Measurements from ENCODE around the gene PRKAG2.

The PRKAG2 gene

GRCh38 chr7:151773797-151774196, 103.1 kb downstream of the PRKAG2 start:
- H3K27me3 ChIP-seq (ENCODE audit: insufficient read depth, low read length), result peaks cover 12% of the 10 kb centered on the region
- H3K36me3 ChIP-seq (ENCODE audit: insufficient read depth, low read length), result no peaks in the 10 kb centered on the region
- no peak overlapping the region for H3K4me3 ChIP-seq (ENCODE audit: low read length)
- no peaks in the 10 kb centered on the region for H3K4me1 ChIP-seq (ENCODE audit: insufficient read depth, low read length)
- H3K9me3 ChIP-seq (ENCODE audit: low read length), result peaks cover 5% of the 10 kb centered on the region
- H2AFZ ChIP-seq (ENCODE audit: low read depth, low read length), result no peak overlapping the region

- peaks cover 13% of the 10 kb centered on the region for H3K27me3 ChIP-seq (ENCODE audit: insufficient read depth, low read length)
These were observed 106.7 kb downstream of the PRKAG2 start for GRCh38 chr7:151770232-151770631.

GRCh38 chr7:151769188-151769821, 107.6 kb downstream of the PRKAG2 start:
- no peaks in the 10 kb centered on the region for H3K4me1 ChIP-seq (ENCODE audit: insufficient read depth, low read length)
- no peaks in the 10 kb centered on the region for H3K9me3 ChIP-seq (ENCODE audit: low read length)
- H2AFZ ChIP-seq (ENCODE audit: low read depth, low read length), result no peak overlapping the region
- peaks cover 9% of the 10 kb centered on the region for H3K27me3 ChIP-seq (ENCODE audit: insufficient read depth, low read length)
- no peak overlapping the region for H3K4me3 ChIP-seq (ENCODE audit: low read length)
- H3K36me3 ChIP-seq (ENCODE audit: insufficient read depth, low read length), result no peaks in the 10 kb centered on the region

More at GRCh38 chr7:151770232-151770631, 106.7 kb downstream of the PRKAG2 start:
- Histone ChIP-seq H3K9me3 (ENCODE audit: low read length) (no peaks in the 10 kb centered on the region), H3K4me3 (ENCODE audit: low read length) (no peak overlapping the region), H3K36me3 (ENCODE audit: insufficient read depth, low read length) (no peaks in the 10 kb centered on the region), H3K4me1 (ENCODE audit: insufficient read depth, low read length) (no peaks in the 10 kb centered on the region), H2AFZ (ENCODE audit: low read depth, low read length) (no peak overlapping the region)

GRCh38 chr7:151768805-151769187, 108.1 kb downstream of the PRKAG2 start:
- no peak overlapping the region for H3K4me3 ChIP-seq (ENCODE audit: low read length)
- no peaks in the 10 kb centered on the region for H3K4me1 ChIP-seq (ENCODE audit: insufficient read depth, low read length)
- no peak overlapping the region for H2AFZ ChIP-seq (ENCODE audit: low read depth, low read length)
- no peaks in the 10 kb centered on the region for H3K9me3 ChIP-seq (ENCODE audit: low read length)
- H3K27me3 ChIP-seq (ENCODE audit: insufficient read depth, low read length), result peaks cover 13% of the 10 kb centered on the region
- H3K36me3 ChIP-seq (ENCODE audit: insufficient read depth, low read length), result no peaks in the 10 kb centered on the region

- Histone ChIP-seq H3K4me3 (ENCODE audit: low read length) (no peak overlapping the region), H3K36me3 (ENCODE audit: insufficient read depth, low read length) (no peaks in the 10 kb centered on the region), H3K4me1 (ENCODE audit: insufficient read depth, low read length) (no peaks in the 10 kb centered on the region), H3K9me3 (ENCODE audit: low read length) (no peaks in the 10 kb centered on the region), H2AFZ (ENCODE audit: low read depth, low read length) (no peak overlapping the region), H3K27me3 (ENCODE audit: insufficient read depth, low read length) (peaks cover 22% of the 10 kb centered on the region)
These were observed 109.4 kb downstream of the PRKAG2 start for GRCh38 chr7:151767557-151767956.

GRCh38 chr7:151764056-151764920, 112.6 kb downstream of the PRKAG2 start:
- H3K4me1 ChIP-seq (ENCODE audit: insufficient read depth, low read length), result no peaks in the 10 kb centered on the region
- H3K36me3 ChIP-seq (ENCODE audit: insufficient read depth, low read length), result no peaks in the 10 kb centered on the region
- no peaks in the 10 kb centered on the region for H3K9me3 ChIP-seq (ENCODE audit: low read length)
- H2AFZ ChIP-seq (ENCODE audit: low read depth, low read length), result no peak overlapping the region
- H3K27me3 ChIP-seq (ENCODE audit: insufficient read depth, low read length), result peaks cover 15% of the 10 kb centered on the region
- H3K4me3 ChIP-seq (ENCODE audit: low read length), result no peak overlapping the region

- no peak overlapping the region for H3K4me3 ChIP-seq (ENCODE audit: low read length)
- peaks cover 12% of the 10 kb centered on the region for H3K27me3 ChIP-seq (ENCODE audit: insufficient read depth, low read length)
These were observed 113.4 kb downstream of the PRKAG2 start for GRCh38 chr7:151763420-151763984.

GRCh38 chr7:151762583-151763245, 114.2 kb downstream of the PRKAG2 start:
- no peak overlapping the region for H3K4me3 ChIP-seq (ENCODE audit: low read length)
- peaks cover under 1% of the 10 kb centered on the region for H3K4me1 ChIP-seq (ENCODE audit: insufficient read depth, low read length)
- no peak overlapping the region for H2AFZ ChIP-seq (ENCODE audit: low read depth, low read length)
- H3K36me3 ChIP-seq (ENCODE audit: insufficient read depth, low read length), result no peaks in the 10 kb centered on the region
- H3K9me3 ChIP-seq (ENCODE audit: low read length), result no peaks in the 10 kb centered on the region
- H3K27me3 ChIP-seq (ENCODE audit: insufficient read depth, low read length), result peaks cover 12% of the 10 kb centered on the region

More at GRCh38 chr7:151763420-151763984, 113.4 kb downstream of the PRKAG2 start:
- no peaks in the 10 kb centered on the region for H3K36me3 ChIP-seq (ENCODE audit: insufficient read depth, low read length)
- H3K4me1 ChIP-seq (ENCODE audit: insufficient read depth, low read length), result no peaks in the 10 kb centered on the region
- no peak overlapping the region for H2AFZ ChIP-seq (ENCODE audit: low read depth, low read length)
- H3K9me3 ChIP-seq (ENCODE audit: low read length), result no peaks in the 10 kb centered on the region

- Histone ChIP-seq H3K4me3 (ENCODE audit: low read length) (no peak overlapping the region), H2AFZ (ENCODE audit: low read depth, low read length) (no peak overlapping the region), H3K27me3 (ENCODE audit: insufficient read depth, low read length) (peaks cover 12% of the 10 kb centered on the region), H3K9me3 (ENCODE audit: low read length) (no peaks in the 10 kb centered on the region), H3K36me3 (ENCODE audit: insufficient read depth, low read length) (no peaks in the 10 kb centered on the region), H3K4me1 (ENCODE audit: insufficient read depth, low read length) (peaks cover 8% of the 10 kb centered on the region)
These were observed 115.0 kb downstream of the PRKAG2 start for GRCh38 chr7:151761957-151762356.

- H3K4me1 ChIP-seq (ENCODE audit: insufficient read depth, low read length), result peaks cover 8% of the 10 kb centered on the region
- H3K27me3 ChIP-seq (ENCODE audit: insufficient read depth, low read length), result peaks cover 12% of the 10 kb centered on the region
- no peak overlapping the region for H2AFZ ChIP-seq (ENCODE audit: low read depth, low read length)
- H3K36me3 ChIP-seq (ENCODE audit: insufficient read depth, low read length), result no peaks in the 10 kb centered on the region
- H3K9me3 ChIP-seq (ENCODE audit: low read length), result no peaks in the 10 kb centered on the region
- H3K4me3 ChIP-seq (ENCODE audit: low read length), result no peak overlapping the region
These were observed 115.7 kb downstream of the PRKAG2 start for GRCh38 chr7:151761231-151761630.

GRCh38 chr7:151759591-151760042, 117.3 kb downstream of the PRKAG2 start:
- Histone ChIP-seq H2AFZ (ENCODE audit: low read depth, low read length) (no peak overlapping the region), H3K9me3 (ENCODE audit: low read length) (no peaks in the 10 kb centered on the region), H3K36me3 (ENCODE audit: insufficient read depth, low read length) (no peaks in the 10 kb centered on the region), H3K4me3 (ENCODE audit: low read length) (no peak overlapping the region), H3K27me3 (ENCODE audit: insufficient read depth, low read length) (peaks cover 12% of the 10 kb centered on the region), H3K4me1 (ENCODE audit: insufficient read depth, low read length) (peaks cover 15% of the 10 kb centered on the region)

- Histone ChIP-seq H3K9me3 (ENCODE audit: low read length) (no peaks in the 10 kb centered on the region), H3K27me3 (ENCODE audit: insufficient read depth, low read length) (peaks cover 9% of the 10 kb centered on the region), H3K36me3 (ENCODE audit: insufficient read depth, low read length) (no peaks in the 10 kb centered on the region), H3K4me3 (ENCODE audit: low read length) (no peak overlapping the region), H2AFZ (ENCODE audit: low read depth, low read length) (no peak overlapping the region), H3K4me1 (ENCODE audit: insufficient read depth, low read length) (peaks cover 21% of the 10 kb centered on the region)
These were observed 118.0 kb downstream of the PRKAG2 start for GRCh38 chr7:151758622-151759540.
